Gastroesophageal sphincter (tissue), 4 donors: ENCODE data around the gene LEMD1. TPM values are rescaled to one million over a fixed set of nuclear protein-coding genes. Genes with fewer than 3 reads are reported as not detected.

ENCODE experiments used
- ATAC-seq: fragments of 150-250 bp; one replicate; pipeline ENCODE4 v1.9.1; 2016; ENCODE audit warnings: mild to moderate bottlenecking, moderate library complexity
- H3K27ac ChIP-seq, 4 donors: fragments of 200-600 bp; sonication (generic) in 3 of 4; 1 replicate in 3 of 4; 2 replicates in 1 of 4; pipeline ENCODE4 v1.5.1; 2016 to 2019
- H3K27me3 ChIP-seq: fragments of 200-600 bp; sonication (generic); one replicate; pipeline ENCODE4 v1.5.1; 2019
- H3K36me3 ChIP-seq, 2 donors: fragments of 200-600 bp; sonication (generic); one replicate each; pipeline ENCODE4 v1.5.1; 2019; ENCODE audit warnings: control low read depth in 1 of 2
- H3K4me1 ChIP-seq, 3 donors: fragments of 200-600 bp; sonication (generic); 1 replicate in 2 of 3; 2 replicates in 1 of 3; pipeline ENCODE4 v1.5.1; 2016 to 2019; ENCODE audit warnings: control low read depth in 2 of 3
- H3K4me3 ChIP-seq, 2 donors: fragments of 200-600 bp; sonication (generic); one replicate each; pipeline ENCODE4 v1.5.1; 2019; ENCODE audit warnings: mild to moderate bottlenecking in 1 of 2, moderate library complexity in 1 of 2
- H3K9me3 ChIP-seq, 3 donors: fragments of 200-600 bp; sonication (generic); one replicate each; pipeline ENCODE4 v1.5.1; 2017 to 2019; ENCODE audit warnings: control low read depth in 2 of 3
- CTCF ChIP-seq, 4 experiments: fragments of 200-600 bp in 2 of 4; fragments of 450-650 bp in 2 of 4; sonication (generic) in 1 of 4; IDR thresholded peaks; one replicate each; pipeline ENCODE4 v1.5.1; 2017 to 2019; ENCODE audit warnings: antibody characterized with exemption in 4 of 4, mild to moderate bottlenecking in 2 of 4, moderate library complexity in 2 of 4
- EP300 ChIP-seq: sonication (generic); formaldehyde crosslinking; IDR thresholded peaks from one replicate; pipeline ENCODE4 v1.6.1; 2017; ENCODE audit warnings: antibody characterized with exemption, mild to moderate bottlenecking
- POLR2A ChIP-seq, 2 donors: fragments of 450-650 bp; IDR thresholded peaks; one replicate each; pipeline ENCODE4 v1.6.1; 2017; ENCODE audit warnings: antibody characterized with exemption in 2 of 2, mild to moderate bottlenecking in 2 of 2, moderate library complexity in 1 of 2
- POLR2AphosphoS5 ChIP-seq: sonication (generic); formaldehyde crosslinking; IDR thresholded peaks from one replicate; pipeline ENCODE4 v1.6.1; 2017; ENCODE audit warnings: antibody characterized with exemption
- WGBS, 2 donors: methylation state at CpG; one replicate each; pipeline ENCODE4 v1.1.5; 2018; ENCODE audit warnings: low coverage in 1 of 2; 5-methylcytosine and 5-hydroxymethylcytosine counted together
- total RNA-seq, 4 donors: library from RNA; depleted of rRNA; stranded (reverse); fragments of >200 nt; gene quantifications; one replicate each; pipeline ENCODE4 v1.1.0, GENCODE V29; 2016

LEMD1 gene
- total RNA-seq, 4 donors from 2014 or later: not detected

GRCh38 chr1:205444931-205445645 lies 23.2 kb upstream of the LEMD1 start:
- Histone ChIP-seq H3K27me3 (peaks cover 10% of the 10 kb centered on the region), H3K27ac (peak overlapping the region; percentile 26 to 70 (median 66)), H3K9me3 (no peaks in the 10 kb centered on the region), H3K4me3 (peak overlapping the region; percentile 39 to 53), H3K4me1 (peaks cover 0 to 65% (median 5%) of the 10 kb centered on the region in 3 donors), H3K36me3 (no peaks in the 10 kb centered on the region)
- TF ChIP-seq POLR2AphosphoS5 (peak; percentile 62), EP300 (no peak), POLR2A (IDR thresholded peaks at IDR 0.05) (no peak)
- WGBS, 2 donors: 7 to 13% methylated on average over 5 to 6 of the region's 18 CpGs
- ATAC-seq: peak; percentile 83

- no peaks in the 10 kb centered on the region for H3K9me3 ChIP-seq
- no peak for ATAC-seq
- no peaks in the 10 kb centered on the region for H3K36me3 ChIP-seq
- WGBS, 2 donors: 0 to 75% methylated on average over 2 of the region's 10 CpGs
- TF ChIP-seq POLR2AphosphoS5 (no peak), POLR2A (IDR thresholded peaks at IDR 0.05) (no peak), EP300 (no peak), CTCF (IDR thresholded peaks at IDR 0.05) (no peak)
- peak overlapping the region; percentile 39 to 53 for H3K4me3 ChIP-seq
- peak overlapping the region; percentile 26 to 70 (median 66) for H3K27ac ChIP-seq
- H3K4me1 ChIP-seq: peaks cover 0 to 69% (median 5%) of the 10 kb centered on the region in 3 donors
- peaks cover 4% of the 10 kb centered on the region for H3K27me3 ChIP-seq
Measured at GRCh38 chr1:205444300-205444930, 22.6 kb upstream of the LEMD1 start.

GRCh38 chr1:205443585-205444299 lies 21.9 kb upstream of the LEMD1 start:
- Histone ChIP-seq H3K4me1 (peaks cover 0 to 76% (median 8%) of the 10 kb centered on the region in 3 donors), H3K36me3 (no peaks in the 10 kb centered on the region), H3K27me3 (no peaks in the 10 kb centered on the region), H3K27ac (peak overlapping the region in 1 of 4 donors; percentile 63), H3K4me3 (peak overlapping the region in 1 of 2 donors; percentile 53), H3K9me3 (no peaks in the 10 kb centered on the region)
- ATAC-seq: no peak
- 79% methylated on average over 3 of the region's 7 CpGs; no CpG with 5 or more reads in 1 of the 2 donors for WGBS, 2 donors
- TF ChIP-seq CTCF (IDR thresholded peaks at IDR 0.05) (no peak), EP300 (no peak), POLR2AphosphoS5 (no peak), POLR2A (IDR thresholded peaks at IDR 0.05) (no peak)

GRCh38 chr1:205442051-205442725 lies 20.3 kb upstream of the LEMD1 start:
- ATAC-seq: no peak

GRCh38 chr1:205441716-205442050 lies 19.8 kb upstream of the LEMD1 start:
- no peak for ATAC-seq
- no peak overlapping the region for H3K4me3 ChIP-seq
- H3K27ac ChIP-seq: peak overlapping the region in 1 of 4 donors; percentile 50
- TF ChIP-seq POLR2A (IDR thresholded peaks at IDR 0.05) (no peak), EP300 (no peak), POLR2AphosphoS5 (no peak), CTCF (IDR thresholded peaks at IDR 0.05) (no peak)
- peaks cover 0 to 75% (median 12%) of the 10 kb centered on the region in 3 donors for H3K4me1 ChIP-seq
- 40 to 94% methylated on average over 2 to 3 of the region's 3 CpGs for WGBS, 2 donors
- H3K9me3 ChIP-seq: no peaks in the 10 kb centered on the region
- H3K27me3 ChIP-seq: peaks cover under 1% of the 10 kb centered on the region
- no peaks in the 10 kb centered on the region for H3K36me3 ChIP-seq

More at GRCh38 chr1:205442051-205442725, 20.3 kb upstream of the LEMD1 start:
- Histone ChIP-seq H3K4me1 (peaks cover 0 to 75% (median 12%) of the 10 kb centered on the region in 3 donors), H3K27ac (no peak overlapping the region), H3K9me3 (no peaks in the 10 kb centered on the region), H3K4me3 (no peak overlapping the region), H3K27me3 (no peaks in the 10 kb centered on the region), H3K36me3 (no peaks in the 10 kb centered on the region)
- WGBS, 2 donors: 60 to 93% methylated on average over 5 to 6 of the region's 12 CpGs
- no peak for TF ChIP-seq POLR2A (IDR thresholded peaks at IDR 0.05)
- no peak for TF ChIP-seq EP300
